NCI-H510A treated with DMSO at 0.1 percent for 48 hours (cell line): ENCODE results near the gene RIMS1.
A peak's percentile ranks its signal among the peaks of the same experiment; 100 is the strongest.

Experiments
- DNase-seq: peaks from one replicate; lab custom pipeline; 2025; lab: John Stamatoyannopoulos, UW

Gene RIMS1

DNA sequence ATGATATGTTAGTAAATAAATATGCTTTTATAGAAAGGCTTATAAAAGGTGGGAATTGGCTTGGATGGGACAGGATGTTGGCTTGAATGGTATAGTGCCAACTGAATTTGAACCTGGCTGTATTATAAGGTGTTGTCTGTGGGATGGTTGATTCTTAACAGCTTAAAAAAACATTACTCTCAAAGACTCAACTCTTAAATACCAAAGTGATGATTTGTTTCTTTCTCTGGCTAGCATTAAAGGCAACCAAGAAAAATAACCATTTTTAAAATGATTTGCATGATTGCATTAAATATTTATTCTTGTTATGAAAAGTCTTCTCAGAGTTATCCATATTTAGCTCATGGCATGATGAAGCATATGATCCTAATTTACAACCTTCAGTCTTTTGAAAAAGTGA lies 216.2 kb downstream of the RIMS1 start:
- no peak for DNase-seq

DNA sequence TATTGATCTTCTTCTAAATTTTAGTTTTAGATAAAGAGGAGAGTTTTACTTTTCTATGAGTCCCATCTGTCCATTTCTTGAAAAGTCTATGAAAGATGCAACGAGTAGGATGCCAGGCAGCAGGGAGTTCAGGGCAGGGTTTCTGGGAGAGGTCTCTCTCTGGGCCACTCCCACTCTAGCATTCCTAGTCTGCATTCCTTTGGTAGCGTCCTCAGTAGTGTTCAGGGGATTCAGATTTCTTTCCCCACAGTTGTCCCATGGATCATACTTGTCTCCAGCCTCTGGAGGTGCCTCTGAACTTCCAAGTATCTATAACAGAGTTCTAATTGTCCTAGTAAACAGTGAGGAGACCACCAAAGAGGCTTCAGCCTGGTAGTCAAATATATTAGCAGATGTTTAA lies 225.3 kb downstream of the RIMS1 start:
- no peak for DNase-seq

GRCh38 chr6:72130327-72130726 lies 244.0 kb downstream of the RIMS1 start:
- no peak for DNase-seq

- no peak for DNase-seq
Observed at GRCh38 chr6:72132427-72132826, 246.1 kb downstream of the RIMS1 start.

- no peak for DNase-seq
Observed at GRCh38 chr6:72132851-72133250, 246.5 kb downstream of the RIMS1 start.

- no peak for DNase-seq
Observed at GRCh38 chr6:72133324-72133723, 247.0 kb downstream of the RIMS1 start.

DNA sequence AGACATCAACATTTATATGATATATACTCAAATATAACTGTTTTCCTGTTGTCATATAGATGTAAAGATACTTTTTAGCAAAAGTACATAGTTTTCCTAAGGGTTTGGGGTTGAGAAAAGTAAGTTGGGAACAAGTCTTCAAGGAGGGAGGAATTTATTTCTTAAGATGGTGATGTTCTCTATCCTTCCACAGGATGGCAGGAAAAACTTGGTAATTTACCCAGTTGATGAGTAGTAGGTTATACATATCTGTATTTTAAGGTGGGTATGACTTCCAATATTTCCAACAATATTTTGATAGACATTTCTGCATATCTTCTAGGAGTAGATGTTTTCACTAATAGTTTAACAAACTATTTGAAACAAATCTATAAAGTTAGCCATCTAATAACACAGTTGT lies 254.4 kb downstream of the RIMS1 start:
- no peak for DNase-seq

DNA sequence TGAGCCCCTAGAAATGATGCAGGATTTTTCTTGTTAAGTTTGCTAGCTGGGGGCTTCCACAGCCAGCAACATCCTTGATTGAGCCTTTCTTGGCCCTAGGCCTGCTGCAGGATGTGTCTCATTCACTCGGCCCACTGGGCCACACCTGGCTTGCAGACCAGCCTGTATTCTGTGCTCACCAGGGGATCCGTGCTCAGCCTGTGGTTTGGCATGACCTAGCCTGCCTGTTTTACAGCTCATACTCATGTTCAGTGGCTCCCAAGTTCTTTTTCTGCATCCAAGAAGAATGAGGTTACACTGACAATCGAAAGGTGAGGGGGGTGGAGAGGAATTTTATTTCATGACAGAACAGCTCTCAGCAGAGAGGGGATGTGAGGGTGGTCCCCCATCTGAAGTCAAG lies 263.4 kb downstream of the RIMS1 start:
- DNase-seq: no peak

- DNase-seq: no peak
Observed at GRCh38 chr6:72151742-72152141, 265.4 kb downstream of the RIMS1 start.

- no peak for DNase-seq
Observed at GRCh38 chr6:72175916-72176315, 289.6 kb downstream of the RIMS1 start.

DNA sequence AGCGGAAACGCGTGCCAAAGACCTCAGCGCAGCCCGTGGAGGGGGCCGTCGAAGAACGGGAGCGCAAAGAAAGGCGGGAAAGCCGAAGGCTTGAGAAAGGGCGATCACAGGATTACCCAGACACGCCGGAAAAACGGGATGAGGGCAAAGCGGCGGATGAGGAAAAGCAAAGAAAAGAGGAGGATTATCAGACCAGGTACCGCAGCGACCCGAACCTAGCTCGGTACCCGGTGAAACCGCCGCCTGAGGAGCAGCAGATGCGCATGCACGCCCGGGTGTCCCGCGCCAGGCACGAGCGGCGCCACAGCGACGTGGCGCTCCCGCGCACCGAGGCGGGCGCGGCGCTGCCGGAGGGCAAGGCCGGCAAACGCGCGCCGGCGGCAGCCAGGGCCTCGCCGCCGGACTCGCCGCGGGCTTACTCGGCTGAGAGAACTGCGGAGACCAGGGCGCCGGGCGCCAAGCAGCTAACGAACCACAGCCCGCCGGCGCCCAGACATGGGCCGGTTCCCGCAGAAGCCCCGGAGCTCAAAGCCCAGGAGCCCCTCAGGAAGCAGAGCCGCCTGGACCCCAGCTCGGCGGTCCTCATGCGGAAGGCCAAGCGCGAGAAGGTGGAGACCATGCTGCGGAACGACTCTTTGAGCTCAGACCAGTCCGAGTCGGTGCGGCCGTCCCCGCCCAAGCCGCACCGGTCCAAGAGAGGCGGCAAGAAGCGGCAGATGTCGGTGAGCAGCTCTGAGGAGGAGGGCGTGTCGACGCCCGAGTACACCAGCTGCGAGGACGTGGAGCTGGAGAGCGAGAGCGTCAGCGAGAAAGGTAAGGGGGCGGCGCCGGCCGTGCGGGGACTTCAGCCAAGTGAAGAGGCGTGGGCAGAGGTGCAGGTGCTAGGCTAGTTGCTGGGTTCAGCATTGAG lies 296.2 kb downstream of the RIMS1 start:
- peak; percentile 82 for DNase-seq

- DNase-seq: no peak
Observed at GRCh38 chr6:72203983-72204382, 317.6 kb downstream of the RIMS1 start.

DNA sequence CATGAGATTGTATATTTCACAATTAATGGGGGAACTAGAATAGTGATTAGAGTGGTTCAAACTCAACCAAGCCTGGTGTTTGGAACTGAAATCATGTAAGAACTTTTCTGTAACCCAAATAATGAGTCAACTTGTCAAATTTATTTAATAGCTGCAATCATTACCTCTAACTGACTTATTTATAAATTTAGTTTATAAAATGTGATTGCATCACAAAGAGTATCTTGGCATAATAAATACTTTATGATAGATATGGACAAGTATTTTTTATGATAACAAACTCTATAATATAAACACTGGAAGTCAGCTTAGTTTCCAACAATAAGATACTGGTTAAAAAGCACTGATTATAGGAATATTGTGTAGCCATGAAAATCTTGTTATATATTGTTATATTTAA lies 319.1 kb downstream of the RIMS1 start:
- no peak for DNase-seq

GRCh38 chr6:72206606-72207005 lies 320.3 kb downstream of the RIMS1 start:
- DNase-seq: no peak

GRCh38 chr6:72212686-72213085 lies 326.3 kb downstream of the RIMS1 start:
- peak; percentile 3 for DNase-seq

DNA sequence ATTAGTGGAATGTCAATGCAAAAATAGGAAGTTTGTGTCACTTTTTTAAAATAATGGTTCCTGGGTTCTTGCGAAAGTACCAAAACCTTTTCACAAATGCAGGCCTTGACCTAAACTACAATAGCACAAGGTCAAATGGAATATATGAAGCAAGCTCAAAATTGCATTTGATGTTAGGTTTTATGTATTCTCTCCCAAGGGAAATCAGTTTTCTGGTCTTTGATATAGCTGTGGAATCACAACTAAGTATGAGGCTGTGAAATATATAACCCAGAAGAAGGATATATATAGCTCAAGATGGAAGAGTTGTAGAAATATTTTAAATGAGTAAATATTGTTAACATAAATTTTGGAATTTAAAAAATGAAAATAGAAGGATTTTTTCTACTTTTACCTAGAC lies 327.3 kb downstream of the RIMS1 start:
- no peak for DNase-seq

- peak; percentile 24 for DNase-seq
Observed at GRCh38 chr6:72216222-72217068, 330.1 kb downstream of the RIMS1 start.

GRCh38 chr6:72217626-72218025 lies 331.3 kb downstream of the RIMS1 start:
- DNase-seq: no peak

DNA sequence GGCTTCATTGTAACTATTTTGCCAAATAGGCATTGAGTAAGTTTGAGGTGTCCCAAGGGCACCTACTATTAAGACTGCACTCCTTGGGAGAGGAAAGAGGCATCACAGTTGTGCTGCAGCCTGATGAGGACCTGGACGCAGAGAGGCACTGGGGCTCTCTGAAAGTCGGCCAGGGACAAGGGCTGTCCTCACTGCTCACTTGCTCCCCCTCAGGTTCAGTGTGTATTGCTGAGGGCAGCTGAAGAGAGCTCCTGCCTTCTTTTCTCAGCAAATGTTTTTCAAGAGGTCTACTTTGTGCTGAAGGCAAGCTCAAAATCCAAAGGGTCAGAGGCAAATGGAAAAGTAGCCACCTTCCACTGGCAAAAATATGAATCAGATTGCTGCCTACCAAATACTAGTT lies 331.8 kb downstream of the RIMS1 start:
- peak; percentile 10 for DNase-seq

DNA sequence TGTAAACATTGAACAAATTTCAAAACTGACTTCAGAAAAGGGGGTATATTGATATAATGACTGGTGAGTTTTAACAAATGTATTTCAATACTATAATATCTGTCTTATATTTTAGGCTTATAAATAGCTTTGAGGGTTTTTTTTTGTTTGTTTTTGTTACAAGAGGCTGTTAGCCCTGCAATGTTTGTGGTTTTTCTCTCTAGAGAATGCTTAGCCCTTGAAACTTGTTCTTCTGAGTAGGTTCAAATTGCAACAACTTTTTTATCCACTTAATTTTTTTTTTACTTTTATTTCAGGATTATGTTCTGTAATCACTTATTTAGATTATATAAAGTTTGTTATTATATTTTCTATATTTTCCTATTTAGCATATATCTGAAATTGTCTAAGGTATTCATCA lies 333.2 kb downstream of the RIMS1 start:
- no peak for DNase-seq

DNA sequence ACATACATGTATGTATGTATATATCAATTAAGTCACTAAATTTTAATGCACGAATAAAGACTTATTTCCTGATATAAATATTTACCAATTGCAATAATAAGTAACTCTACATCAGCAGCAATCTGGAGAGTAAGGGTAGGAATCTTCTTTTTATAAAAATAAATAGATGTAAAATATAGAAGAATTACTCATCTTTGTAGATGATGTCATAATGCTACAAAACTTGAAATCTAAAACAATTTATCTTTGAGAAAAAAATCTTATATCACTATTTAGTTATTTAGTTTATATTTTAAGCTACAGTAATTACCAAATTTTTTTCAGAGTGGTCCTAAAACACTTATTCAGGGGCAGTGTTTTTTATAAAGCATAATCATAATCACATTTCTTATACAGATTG lies 351.7 kb downstream of the RIMS1 start:
- no peak for DNase-seq

DNA sequence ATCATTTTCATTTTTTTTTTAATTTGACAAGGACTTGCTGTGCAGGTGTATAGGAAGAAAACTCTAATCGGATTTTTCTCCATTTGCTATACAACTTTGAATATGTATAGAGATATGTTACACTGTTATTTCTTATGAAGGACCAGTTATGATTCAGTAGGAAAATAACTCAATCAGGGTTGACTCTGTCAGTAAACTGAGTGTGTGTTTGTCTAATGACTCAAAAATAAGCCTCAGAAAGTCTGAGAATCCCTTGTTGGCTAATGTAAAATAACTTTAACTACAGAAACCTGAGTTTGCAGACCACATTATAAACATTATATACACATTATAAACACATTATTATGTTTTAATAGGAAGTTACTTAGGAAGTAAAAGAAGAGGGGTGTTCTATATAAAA lies 352.6 kb downstream of the RIMS1 start:
- no peak for DNase-seq

- DNase-seq: no peak
Observed at GRCh38 chr6:72245565-72245964, 359.2 kb downstream of the RIMS1 start.
